ENCODE measurements around the gene GNAL.

GNAL gene

DNA sequence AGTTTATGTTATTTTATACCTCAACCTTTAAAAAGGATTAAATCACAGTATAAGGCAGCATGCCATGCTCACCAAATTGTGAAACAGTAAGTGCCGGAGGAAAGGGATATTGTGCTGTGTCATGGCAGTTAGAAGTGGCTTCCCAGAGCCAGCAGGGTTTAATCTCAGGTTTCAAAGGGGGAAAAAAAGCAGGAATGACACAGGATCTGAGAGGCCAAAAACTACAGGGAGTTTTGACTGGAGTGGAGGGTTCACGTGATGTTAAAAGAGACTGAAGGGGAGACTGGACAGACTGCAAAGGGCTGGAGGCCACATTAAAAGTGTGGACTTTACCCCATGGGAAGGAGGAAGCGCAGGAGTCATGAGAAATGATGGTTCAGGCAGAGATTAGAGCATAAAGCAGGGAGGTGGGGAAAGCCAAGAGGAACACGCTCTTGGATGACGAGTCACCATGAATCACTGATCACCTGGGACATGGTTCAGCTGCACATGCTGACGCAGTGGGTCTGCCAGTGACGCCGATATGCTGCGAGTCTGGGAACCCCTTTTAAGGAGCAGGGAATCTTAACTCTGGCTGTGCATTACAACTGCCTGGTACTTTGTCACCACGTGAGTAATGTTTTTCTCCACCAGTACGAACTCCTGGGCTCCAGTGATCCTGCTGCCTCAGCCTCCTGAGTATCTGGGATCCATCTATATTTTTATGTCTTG is 168.3 kb downstream of the GNAL start:
- no peak for DNase-seq

DNA sequence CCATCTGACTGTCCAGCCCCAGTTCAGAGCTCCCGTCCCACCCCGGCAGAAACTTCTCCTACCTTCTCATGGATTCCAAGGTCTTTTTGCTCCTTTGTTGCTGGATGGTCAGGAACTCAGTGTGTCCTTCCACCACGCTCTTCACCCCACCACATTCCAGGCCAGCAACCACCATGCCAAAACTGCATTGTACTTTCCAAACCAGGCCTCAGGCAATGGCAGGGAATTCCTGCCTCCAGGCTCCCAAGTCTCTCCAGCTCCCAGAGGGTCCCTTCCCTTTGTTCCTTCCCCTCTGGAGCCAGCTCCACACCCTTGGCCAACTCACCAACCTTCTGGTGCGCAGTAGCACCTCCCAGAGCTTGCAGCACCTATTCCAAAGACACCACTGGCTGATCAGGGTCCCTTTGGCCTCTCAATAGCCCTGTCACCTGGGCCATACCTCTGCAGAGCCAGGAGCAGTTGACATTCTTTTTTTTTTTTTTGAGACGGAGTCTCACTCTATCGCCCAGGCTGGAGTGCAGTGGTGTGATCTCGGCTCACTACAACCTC is 170.3 kb downstream of the GNAL start:
- DNase-seq = no peak

DNA sequence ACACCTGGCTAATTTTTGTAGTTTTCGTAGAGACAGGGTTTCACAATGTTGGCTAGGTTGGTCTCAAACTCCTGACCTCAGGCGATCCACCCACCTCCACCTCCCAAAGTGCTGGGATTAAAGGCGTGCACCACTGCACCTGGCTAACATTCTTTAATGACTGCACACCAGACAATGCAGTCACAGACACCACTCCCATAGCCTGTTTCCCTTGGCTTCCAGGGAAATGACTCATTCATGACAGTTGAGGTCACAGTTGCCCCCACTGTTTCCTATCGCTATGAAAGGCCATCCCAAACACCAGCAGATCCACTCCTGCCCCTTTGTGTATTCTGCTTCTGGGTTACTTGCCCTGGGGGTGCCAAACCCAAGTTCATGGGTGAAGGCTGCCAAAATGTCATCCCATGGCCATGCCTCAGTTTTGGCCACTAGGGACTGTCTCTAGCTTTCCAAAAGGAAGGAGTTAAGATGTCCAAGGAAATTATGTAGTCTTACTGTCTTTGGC is 170.9 kb downstream of the GNAL start:
- DNase-seq = no peak

DNA sequence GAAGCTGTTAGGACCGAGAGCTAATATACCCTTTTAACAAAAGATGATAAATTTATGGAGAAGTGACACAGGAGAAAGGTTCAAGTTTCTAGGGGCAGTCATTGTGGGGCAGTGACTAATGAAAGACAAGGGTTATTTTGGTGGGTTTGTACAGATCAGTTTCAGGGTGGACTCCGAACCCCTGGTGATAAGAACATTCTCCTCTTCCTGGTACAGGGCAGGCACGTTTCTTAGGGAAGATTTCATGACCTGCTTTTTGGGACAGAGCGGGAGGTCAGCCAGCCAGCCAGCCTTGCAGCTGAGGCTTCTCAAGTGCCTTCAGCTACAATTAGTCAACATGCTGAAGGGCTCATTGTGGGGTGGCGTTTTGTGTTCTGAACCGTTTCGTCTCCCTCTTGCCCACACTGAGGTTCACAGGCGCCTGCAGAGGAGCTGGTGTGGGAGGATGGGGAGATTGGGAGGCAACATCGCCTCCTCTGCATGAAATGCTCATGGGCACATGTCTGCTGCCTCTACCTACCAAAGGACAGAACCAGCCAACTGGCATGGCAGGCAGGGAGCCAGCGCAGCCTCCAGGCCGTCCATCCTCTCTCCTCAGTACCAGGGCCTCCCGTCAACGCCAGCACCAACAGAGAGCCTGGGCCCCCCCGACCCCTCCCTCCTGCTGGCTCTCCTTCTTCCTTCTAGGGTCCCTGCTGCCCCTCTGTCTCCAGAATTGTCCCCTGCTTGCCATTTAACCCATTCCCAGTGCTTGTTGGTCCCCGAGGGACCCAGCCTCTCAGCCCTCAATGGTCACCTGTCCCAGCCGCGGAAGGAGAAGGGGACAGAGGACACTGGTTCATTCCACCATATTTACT is 171.8 kb downstream of the GNAL start:
- DNase-seq = no peak

DNA sequence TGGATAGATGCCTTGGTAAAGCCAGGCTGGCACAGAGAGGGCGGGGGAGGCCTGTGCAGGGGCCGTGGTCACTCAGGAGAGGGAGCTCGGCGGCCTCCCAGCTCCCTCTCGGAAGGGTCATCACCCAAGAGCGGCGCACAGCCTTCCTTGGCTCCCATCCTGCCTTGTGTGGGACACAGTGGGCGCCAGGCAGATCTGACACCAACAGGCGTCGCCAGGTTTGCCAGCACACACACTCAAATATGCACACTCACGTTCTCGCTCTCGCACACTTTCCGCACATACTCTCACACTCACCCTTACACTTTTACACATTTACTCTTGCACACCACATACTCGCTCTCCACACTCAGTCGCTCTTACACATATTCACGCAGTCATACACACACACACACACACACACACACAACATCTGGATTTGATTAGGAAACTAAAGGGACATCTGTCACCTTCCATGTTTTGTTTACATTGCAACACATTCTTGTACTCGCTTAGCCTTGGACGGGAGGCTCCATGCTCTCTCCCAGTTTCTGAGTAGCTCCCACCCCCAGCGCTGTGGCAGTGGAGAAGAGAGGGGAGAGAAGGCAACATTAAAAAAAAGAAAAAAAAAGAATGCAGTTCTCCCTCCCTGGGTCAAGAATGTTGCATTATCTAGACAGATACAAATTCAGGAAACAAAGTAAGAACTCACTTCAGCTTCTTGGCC is 172.7 kb downstream of the GNAL start:
- no peak for DNase-seq

DNA sequence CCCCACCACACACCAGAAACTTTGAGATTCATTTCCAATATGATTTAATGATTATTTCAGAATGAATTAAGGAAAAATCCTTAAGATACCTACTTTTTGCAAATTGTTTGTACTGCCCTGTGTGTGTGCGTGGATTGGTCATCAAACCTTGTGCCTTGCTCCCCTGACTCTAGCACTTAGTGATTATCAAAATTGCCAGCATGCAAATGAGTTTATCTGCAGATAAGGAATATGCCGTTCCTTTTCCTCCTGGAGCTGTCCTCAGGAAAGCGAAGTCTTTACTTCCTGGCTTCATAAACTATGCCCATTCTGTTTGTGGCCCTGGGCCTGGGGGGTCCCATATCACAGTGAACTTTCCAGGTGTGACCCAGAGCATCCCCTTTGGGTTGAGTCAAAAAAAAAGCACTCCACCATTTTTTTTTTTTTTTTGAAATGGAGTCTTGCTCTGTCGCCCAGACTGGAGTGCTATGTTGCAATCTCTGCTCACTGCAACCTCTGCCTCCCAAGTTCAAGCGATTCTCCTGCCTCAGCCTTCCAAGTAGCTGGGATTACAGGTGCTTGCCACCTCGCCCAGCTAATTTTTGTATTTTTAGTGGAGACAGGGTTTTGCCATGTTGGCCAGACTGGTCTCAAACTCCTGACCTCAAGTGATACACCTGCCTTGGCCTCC is 173.5 kb downstream of the GNAL start:
- DNase-seq = no peak

DNA sequence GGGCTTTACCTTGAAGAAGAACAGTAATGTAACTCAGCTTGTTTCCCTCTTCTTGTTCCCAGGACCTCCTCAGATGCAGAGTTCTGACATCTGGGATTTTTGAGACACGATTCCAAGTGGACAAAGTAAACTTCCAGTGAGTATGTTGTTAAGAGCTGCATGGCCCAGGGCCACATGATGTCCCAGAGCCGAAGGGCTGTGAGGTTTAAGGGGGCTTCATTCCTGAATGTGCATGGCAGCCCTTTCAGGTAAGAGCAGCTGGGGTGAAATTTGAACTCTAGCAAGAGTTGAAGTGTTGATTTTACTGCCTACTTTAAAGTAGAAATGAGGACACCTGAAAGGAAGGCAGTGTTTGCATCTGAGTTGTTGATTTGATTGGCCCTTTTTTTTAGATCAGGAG is 175.4 kb downstream of the GNAL start:
- DNase-seq = no peak

DNA sequence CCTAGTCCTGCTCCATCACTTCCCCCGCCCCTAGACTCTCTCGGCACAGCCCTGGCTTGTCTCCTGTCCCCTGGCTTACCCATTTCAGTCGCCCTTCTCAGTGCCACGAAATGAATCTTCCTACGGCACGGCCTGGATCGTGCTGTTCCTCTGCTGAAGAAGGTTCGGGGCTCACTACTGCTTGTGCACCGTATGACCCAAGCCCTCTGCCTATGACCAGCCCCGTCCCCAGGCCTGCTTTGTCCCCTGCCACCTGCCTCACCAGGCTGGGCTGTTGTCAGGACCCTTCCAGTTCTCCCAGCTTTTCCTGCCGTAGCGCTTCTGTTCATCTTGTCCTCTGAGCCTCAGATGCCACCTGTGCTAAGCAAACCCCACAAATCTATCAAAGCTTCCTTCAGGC is 176.0 kb downstream of the GNAL start:
- DNase-seq = no peak

DNA sequence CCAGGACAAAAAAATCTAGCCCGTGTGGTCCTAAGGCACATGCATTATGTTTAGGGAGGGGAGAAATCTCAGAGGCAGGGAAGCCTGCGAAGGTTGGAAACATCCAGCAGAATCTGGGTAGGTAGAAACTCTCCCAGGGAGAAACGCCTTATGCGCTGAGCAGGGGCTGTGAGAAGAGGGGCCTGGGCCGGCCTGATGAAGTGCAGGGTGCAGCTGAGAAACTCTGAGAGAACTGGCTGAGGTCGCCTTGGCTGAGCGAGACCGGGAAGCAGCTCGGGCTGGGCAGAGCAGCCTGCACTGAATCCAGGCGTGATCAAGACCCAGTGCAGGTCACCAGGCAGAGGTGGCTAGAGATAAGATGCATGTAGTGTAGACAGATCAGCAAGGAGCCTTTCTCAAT is 177.3 kb downstream of the GNAL start:
- no peak for DNase-seq

DNA sequence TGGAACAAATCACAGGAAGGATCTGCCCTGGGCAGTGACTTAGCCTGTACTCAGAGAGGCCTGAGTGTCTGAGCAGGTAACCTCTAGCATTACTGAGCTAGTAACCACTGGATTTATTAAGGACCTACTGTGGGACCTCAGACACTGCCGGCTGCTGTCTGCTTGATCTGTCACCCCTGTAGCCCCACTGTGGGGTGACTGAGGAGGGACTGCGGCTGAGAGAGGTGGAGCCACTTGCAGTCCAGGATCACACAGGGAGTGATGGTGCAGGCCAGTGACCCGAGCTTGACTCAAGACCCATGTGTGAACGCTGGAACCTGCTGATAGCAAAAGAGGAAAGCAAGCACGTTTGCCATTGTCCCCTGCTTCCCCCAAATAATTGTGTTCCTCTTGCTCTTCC is 177.7 kb downstream of the GNAL start:
- no peak for DNase-seq

DNA sequence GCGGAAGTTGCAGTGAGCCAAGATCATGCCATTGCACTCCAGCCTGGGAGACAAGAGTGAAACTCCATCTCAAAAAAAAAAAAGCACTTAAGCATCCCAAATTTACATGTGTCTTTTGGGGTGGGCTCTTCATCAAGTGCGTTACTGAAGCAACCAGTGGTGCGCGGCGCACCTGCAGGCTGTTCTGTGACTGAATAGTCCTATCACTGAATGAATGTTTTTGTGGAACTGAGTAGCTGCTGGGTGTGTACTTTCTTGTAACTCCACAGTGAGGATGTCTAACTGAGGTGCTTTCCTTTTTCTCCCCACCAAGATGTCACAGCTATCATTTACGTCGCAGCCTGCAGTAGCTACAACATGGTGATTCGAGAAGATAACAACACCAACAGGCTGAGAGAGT is 179.2 kb downstream of the GNAL start:
- DNase-seq = no peak

DNA sequence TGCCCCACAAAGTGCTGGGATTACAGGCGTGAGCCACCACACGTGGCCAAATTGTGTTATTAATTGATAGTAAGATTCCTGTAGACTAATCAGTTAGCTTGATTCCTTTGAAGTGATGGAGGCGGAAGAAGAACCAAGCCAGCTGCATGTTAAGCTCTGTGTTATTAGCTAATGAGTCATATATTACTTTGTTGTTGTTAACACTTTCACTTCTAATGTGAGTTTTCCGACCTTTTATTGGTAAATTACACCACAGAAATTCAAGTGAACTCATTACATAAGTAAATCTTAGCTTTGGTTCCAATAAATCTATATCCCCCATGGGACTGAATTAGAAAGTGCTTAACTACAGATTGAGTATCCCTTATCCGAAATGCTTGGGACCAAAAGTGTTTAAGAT is 182.4 kb downstream of the GNAL start:
- DNase-seq = no peak

DNA sequence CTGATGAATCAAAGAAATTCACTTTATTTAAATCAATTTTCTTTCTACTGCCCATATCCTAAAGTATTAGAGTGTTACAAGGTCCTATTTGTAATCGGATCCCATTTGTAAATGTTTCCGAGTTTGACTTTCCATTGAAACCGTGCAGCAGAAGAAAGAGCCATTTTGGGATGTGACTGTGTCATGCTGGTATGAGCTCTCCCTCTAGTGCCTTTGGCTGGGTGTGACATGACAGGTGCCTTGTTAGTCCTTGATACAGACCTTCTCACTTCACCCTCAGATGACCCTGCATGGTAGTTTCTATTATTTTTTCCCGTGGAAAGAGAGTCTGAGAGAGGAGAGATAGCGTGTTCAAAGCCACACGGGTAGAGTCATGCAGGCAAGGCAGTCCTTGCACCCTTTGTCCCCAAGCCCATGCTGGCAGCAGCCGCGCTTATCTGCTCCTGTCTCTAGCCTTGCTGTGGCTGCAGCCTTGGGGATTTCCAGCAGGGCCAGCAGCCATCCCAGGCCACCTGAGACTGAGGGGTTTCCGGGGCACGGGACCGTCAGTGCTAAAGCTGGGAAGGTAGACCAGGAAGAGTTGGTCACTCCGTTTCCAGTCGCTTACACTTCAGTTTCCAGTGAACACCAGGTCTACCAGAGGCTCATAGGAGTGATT is 183.5 kb downstream of the GNAL start:
- DNase-seq = no peak

DNA sequence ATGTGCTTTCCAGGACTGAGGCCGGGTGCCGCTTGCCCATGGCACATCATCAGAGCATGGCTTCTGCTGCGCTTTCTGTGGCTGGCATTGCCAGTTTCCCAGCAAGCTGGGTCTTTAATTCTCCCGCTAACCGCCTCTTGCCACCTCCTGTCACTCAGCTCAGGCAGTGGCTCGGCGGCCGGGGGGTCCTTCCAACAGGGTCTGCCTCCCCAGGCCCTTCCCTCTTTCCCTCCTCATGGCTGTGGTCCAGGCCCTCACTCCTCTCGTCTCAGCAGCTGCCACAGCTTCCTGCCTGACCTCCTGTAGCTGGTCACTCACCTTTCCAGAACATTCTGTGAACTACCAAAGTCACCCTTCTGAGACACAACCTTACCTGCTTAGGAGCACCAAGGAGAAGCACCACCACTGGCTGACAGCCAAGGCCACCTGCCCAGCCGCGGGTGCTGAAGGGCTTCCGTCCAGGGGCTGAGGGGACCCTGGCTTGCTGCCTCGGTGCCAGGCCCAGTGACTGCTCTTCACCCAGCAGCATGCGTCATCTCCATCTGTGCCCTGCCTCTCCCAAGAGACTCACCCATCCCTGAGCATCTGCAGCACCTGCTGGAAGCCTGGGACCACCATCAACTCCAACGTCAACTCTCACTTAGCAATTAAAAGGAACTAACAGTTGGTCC is 184.7 kb downstream of the GNAL start:
- no peak for DNase-seq

DNA sequence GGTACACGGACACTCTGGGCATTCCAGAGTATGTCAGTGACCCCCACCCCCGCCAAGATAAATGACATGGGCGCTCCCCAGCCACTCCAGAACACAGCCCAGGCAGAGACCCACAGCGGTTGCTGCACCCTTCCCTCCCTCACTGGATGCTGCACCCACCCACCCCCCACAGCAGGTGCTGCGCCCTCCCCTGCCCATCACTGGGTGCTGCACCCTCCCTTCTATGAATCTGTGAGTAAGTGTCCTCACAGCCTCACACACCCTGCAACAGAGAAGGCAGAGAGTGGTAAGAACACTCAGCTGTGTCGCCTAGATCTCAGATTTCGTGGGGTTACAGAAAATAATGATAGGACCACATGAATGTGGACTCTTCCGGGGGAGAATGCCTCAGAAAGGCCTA is 185.6 kb downstream of the GNAL start:
- DNase-seq = no peak

DNA sequence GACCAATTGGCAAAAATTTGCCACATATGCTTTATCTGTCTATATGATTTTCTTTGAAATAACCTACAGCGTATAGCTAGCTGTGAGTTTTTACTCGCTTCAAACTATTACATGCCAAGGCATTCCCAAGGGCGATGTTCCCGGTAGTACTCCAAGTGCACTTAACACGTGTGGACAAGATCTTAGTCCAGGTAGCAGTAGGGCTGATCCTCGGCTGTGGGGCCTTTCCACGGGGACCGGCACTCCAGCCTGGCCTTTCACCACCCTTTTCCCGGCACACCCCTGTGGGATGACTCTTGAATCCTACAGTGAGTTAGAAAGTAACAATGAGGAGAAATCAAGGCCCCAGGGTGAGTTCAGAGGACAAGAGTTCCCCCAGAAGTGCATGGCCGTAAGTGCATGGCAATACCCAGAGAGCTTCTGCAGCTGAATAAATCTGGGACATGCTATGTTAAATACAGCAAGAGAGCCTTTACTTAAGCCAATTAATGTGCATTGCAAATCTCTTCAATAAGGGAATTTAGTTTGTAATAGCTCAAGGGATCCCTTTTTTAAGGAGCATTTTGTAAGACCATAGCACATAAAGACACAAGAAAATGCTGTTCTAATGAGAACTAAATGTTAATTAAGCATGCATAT is 188.6 kb downstream of the GNAL start:
- DNase-seq = no peak

DNA sequence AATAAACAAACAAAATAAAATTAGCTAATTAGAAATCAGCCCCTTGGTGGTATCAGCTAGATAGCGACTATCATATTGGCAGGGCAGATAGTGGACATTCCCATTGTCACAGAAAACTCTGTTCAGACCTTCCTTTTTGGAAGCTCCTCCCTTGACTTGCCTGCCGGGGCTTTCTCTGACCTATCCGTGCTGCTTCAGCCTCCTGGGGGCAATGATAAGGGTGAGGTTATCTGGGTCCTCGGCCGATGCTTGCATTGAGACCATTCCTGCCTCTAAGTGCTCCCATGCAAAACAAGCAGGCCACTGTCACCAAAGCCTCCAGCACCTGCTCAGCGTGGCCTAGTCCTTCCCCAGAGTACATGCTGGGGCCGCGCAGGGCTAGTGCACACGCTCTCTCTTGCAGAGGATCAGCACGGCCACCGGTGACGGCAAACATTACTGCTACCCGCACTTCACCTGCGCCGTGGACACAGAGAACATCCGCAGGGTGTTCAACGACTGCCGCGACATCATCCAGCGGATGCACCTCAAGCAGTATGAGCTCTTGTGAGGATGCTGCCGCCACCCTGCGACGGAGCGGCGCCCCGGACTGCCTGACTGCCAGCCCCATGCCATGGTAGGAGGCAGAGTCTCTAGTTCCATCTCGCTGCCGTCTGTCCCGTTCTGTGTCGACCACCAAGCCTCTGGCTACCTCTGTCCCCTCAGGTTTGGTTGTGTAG is 191.7 kb downstream of the GNAL start:
- no peak for DNase-seq

DNA sequence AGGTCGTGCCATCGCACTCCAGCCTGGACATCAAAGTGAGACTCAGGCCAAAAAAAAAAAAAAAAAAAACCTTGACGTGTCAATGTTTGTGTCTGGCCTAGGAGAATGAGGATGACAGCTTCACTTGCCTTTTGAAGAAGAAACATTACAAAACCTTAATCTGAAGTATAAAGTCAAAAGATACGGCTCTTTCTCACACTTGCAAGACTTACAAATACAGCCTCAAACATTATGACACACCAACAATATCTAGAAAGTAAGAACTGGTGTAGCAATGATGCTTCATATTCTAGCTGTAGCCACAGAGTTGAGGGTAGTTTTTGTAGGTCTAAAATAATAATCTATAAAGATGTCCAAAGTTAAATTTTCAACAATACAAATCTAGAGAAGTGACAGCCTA is 193.6 kb downstream of the GNAL start:
- DNase-seq = no peak

DNA sequence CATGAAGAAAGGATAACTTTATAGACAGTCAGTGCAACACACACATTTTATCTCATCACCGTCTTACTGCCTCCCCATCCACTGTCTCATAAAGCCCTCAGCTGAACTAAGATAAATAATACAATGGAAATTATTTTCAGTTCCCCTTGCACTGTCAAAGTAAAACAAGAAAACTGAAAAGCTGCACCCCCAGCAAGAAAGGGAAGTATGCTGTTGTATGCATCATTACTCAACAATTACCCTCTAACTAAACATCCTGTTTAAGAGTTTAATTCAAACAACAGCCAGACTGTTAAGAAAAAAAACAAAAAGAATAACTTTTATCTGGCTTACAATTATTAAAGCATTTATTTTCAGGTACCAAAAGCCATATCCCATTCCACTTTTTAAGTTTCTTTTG is 194.1 kb downstream of the GNAL start:
- no peak for DNase-seq

DNA sequence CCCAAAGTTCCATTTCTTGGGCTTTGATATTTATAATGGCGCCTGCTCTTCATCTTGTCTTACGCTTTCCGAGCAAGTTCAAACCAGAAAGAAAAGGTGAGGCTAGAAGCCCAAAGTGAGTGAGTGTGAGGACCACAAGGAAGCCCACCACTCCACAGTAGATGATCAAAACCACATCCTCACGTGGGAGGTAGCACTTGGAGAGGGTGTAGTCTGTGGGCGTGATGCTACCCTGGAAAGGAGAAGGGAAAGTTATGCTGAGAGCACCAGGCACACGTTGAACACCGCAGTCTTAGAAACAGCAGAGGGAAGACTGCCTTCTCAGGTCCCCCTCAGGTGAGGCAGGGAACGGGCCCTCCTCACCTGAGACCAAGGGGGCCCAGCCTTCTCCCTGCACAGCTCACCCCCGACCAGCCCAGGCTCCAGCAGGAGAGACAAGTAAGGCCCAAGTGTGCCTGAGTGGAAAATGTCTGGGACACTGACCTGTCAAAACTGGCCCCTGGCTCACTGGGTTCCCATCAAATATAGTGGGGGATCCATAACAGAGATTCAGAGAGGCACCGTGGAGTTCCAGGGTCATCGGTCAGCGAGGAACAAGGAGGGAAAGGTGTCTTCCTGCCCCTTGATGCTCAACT is 195.4 kb downstream of the GNAL start:
- DNase-seq = no peak
